GM23248 (cell line): ENCODE measurements around the gene SEPTIN3. TPM values are rescaled to one million over a fixed set of nuclear protein-coding genes. Genes with fewer than 3 reads are reported as not detected.
A peak's percentile ranks its signal among the peaks of the same experiment; 100 is the strongest.
"Not testable (repeated sequence)": the region's sequence is repeated elsewhere in the genome, so short reads cannot be mapped to it uniquely, and the experiment has no call there.

Source experiments
- DNase-seq: peaks from one replicate; pipeline ENCODE4 v3.0.0-alpha.2; 2015
- H2AFZ ChIP-seq: fragments of 200-600 bp; sonication (generic); 2 replicates; pipeline ENCODE4 v1.6.1; 2016; ENCODE audit warnings: antibody characterized with exemption
- H3F3A ChIP-seq: fragments of 200-600 bp; sonication (generic); 2 replicates; pipeline ENCODE4 v1.6.1; 2016; ENCODE audit warnings: mild to moderate bottlenecking, antibody characterized with exemption, mixed run types; ENCODE audit not compliant: insufficient read depth
- H3K27ac ChIP-seq: fragments of 200-600 bp; sonication (generic); 2 replicates; pipeline ENCODE4 v1.5.1; 2016; ENCODE audit warnings: mild to moderate bottlenecking
- H3K27me3 ChIP-seq: fragments of 200-600 bp; sonication (generic); replicated peaks from 2 replicates; pipeline ENCODE4 v1.6.1; 2016; ENCODE audit warnings: mild to moderate bottlenecking; ENCODE audit not compliant: insufficient read depth
- H3K36me3 ChIP-seq: fragments of 200-600 bp; sonication (generic); 2 replicates; pipeline ENCODE4 v1.6.1; 2016; ENCODE audit warnings: low read depth, mild to moderate bottlenecking
- H3K4me1 ChIP-seq: fragments of 200-600 bp; sonication (generic); 2 replicates; pipeline ENCODE4 v1.6.1; 2016; ENCODE audit warnings: mild to moderate bottlenecking; ENCODE audit not compliant: insufficient read depth
- H3K4me2 ChIP-seq: fragments of 200-600 bp; sonication (generic); one replicate; pipeline ENCODE4 v1.6.1; 2016; ENCODE audit warnings: mild to moderate bottlenecking; ENCODE audit not compliant: unreplicated experiment
- H3K4me3 ChIP-seq: fragments of 200-600 bp; sonication (generic); 2 replicates; pipeline ENCODE4 v1.5.1; 2016; ENCODE audit warnings: mild to moderate bottlenecking
- H3K79me2 ChIP-seq: fragments of 200-600 bp; sonication (generic); 2 replicates; pipeline ENCODE4 v1.6.1; 2016; ENCODE audit warnings: mild to moderate bottlenecking; ENCODE audit not compliant: insufficient read depth
- H3K9ac ChIP-seq: fragments of 200-600 bp; sonication (generic); 2 replicates; pipeline ENCODE4 v1.6.1; 2016; ENCODE audit warnings: mild to moderate bottlenecking
- H3K9me2 ChIP-seq: fragments of 200-600 bp; sonication (generic); 2 replicates; pipeline ENCODE4 v1.6.1; 2016; ENCODE audit warnings: mixed run types, mild to moderate bottlenecking, moderate library complexity; ENCODE audit not compliant: insufficient read depth
- H3K9me3 ChIP-seq: fragments of 200-600 bp; sonication (generic); one replicate; pipeline ENCODE4 v1.6.1; 2017; ENCODE audit warnings: low read depth
- H4K20me1 ChIP-seq: fragments of 200-600 bp; sonication (generic); 2 replicates; pipeline ENCODE4 v1.6.0; 2016; ENCODE audit not compliant: insufficient read depth
- EZH2 ChIP-seq: fragments of 200-600 bp; sonication (generic); IDR thresholded peaks from 2 replicates; pipeline ENCODE4 v1.6.1; 2018; ENCODE audit warnings: antibody characterized with exemption, mild to moderate bottlenecking; ENCODE audit not compliant: insufficient read depth, poor library complexity, severe bottlenecking
- EZH2phosphoT487 ChIP-seq: fragments of 200-600 bp; sonication (generic); IDR thresholded peaks from 2 replicates; pipeline ENCODE4 v1.6.1; 2018; ENCODE audit warnings: antibody characterized with exemption, moderate library complexity, mild to moderate bottlenecking, low read depth; ENCODE audit not compliant: insufficient read depth
- WGBS, 2 experiments: methylation state at CpG; one replicate each; pipeline ENCODE4 v1.1.6; 2015 to 2017; ENCODE audit warnings: low lambda C conversion rate in 2 of 2, low coverage in 1 of 2; ENCODE audit errors: missing lambda C conversion rate in 2 of 2; 5-methylcytosine and 5-hydroxymethylcytosine counted together
- in situ Hi-C: fragments of 300-500 bp; cut with MboI; formaldehyde crosslinking; loops from 2 replicates; pipeline ENCODE4 v1.15.0; 2020
- polyA plus RNA-seq: library from polyadenylated mRNA; unstranded; fragments of >200 nt; fragmentation: Nextera tagmentation; extraction: Ambion mirVana; gene quantifications from 2 replicates; pipeline ENCODE4 v1.2.1, GENCODE V29; 2016
- total RNA-seq: library from RNA; depleted of rRNA; stranded (reverse); fragments of >200 nt; shearing (Covaris generic); gene quantifications from 2 replicates; pipeline ENCODE4 v1.2.3, GENCODE V29; 2014

The SEPTIN3 gene
- total and polyA plus RNA-seq, 2 experiments from 2014 or later, result 0.06 TPM; not detected in 1

DNA sequence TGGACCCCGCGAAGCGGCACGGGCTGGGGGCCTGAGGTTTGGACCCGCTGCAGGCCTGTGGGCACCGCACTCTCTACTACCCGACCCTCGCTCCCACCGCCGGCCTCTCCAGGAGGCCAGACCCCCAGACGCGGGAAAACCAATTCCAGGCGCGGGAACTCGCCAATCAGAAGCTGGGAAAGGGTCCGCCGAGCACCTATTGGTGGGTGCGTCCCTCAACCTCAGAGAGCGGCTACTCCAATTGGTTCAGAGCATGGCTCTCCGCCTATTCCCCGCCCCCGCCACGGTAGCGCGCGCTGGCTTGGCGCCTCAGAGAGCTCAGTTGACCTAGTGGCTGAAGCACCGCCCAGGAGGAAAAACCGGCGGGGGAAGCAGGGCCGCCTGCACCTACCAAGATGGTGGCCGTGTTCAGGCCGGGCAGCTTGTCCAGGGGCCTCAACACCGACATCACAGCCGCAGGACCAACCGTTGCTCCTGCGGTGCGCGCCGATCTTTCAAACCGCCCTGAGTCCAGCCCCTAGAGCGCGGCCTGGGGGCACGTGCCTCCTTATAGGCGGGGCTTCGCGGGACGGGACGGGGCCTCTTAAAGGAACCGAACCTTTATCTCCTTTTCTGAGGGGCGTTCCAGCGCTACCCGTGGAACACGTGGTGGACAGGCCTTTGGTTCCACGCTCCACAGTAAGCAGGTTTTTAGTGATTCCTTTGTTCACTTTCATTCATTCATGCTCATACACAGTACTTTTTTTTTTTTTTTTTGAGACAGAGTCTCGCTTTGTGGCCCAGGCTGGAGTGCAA lies 22.4 kb upstream of the SEPTIN3 start, which contains the start of gene CENPM:
TSS of gene CENPM (minus strand) at position 524 of the 795 bp plus-strand sequence. CDS start at position 448, 76 bp downstream.
- Histone ChIP-seq H4K20me1 (no peaks in the 10 kb centered on the region), H3F3A (peaks cover 3% of the 10 kb centered on the region), H3K79me2 (peaks cover 10% of the 10 kb centered on the region; the same call in 1 of the 2 replicates), H3K4me3 (peak within 1 kb of the TSS; percentile 81), H3K27ac (0 out of 2 replicates have a peak within 1 kb of the TSS, but pooled peaks have one; percentile 6), H2AFZ (peak within 1 kb of the TSS; percentile 91), H3K4me1 (peaks cover 7% of the 10 kb centered on the region), H3K9me2 (no peaks in the 10 kb centered on the region), H3K9ac (peak within 1 kb of the TSS; percentile 76), H3K4me2 (peak within 1 kb of the TSS; percentile 96), H3K9me3 (no peaks in the 10 kb centered on the region), H3K27me3 (no peaks in the 10 kb centered on the region), H3K36me3 (no peaks in the 10 kb centered on the region)
- in situ Hi-C loops, result loop anchor here (10.0 kb wide), 1 partner anchor 252 kb away; the partner anchor contains the start of gene MEI1
- WGBS, 2 experiments, result 1 to 2% methylated on average over 46 to 51 of the region's 56 CpGs
- no peak for TF ChIP-seq EZH2phosphoT487
- TF ChIP-seq EZH2, result no peak
- peak; percentile 97 for DNase-seq

DNA sequence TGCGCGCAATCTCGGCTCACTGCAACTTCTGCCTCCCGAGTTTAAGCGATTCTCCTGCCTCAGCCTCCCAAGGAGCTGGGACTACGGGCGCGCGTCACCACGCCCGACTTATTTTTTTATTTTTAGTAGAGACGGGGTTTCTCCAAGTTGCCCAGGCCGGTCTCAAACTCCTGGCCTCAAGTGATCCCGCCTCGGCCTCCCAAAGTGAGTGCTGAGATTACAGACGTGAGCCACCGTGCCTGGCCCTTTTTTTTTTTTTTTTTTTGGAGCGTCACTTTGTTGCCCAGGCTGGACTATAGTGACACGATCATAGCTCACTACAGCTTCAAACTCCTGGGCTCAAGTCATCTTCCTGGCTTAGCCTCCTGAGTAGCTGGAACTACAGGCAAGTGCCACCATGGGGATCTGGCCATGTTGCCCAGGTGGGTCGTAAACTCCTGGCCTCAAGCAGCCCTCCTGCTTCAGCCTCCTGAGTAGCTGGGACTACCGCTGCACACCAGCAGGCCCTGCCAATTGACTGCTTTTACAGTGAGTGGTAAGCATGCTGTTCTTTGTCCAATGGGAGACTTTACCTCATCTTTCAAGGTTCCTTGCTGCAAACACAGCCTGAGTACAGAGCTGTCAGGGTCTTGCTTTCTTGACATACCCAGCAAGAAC lies 21.7 kb upstream of the SEPTIN3 start:
- TF ChIP-seq EZH2 (no peak), EZH2phosphoT487 (no peak)
- H3F3A ChIP-seq, result no peaks in the 10 kb centered on the region
- peak overlapping the region; percentile 76 for H3K9ac ChIP-seq
- H3K9me2 ChIP-seq, result no peaks in the 10 kb centered on the region
- H3K4me2 ChIP-seq, result peak overlapping the region; percentile 96
- 63 to 68% methylated on average over 18 to 21 of the region's 21 CpGs for WGBS, 2 experiments
- H2AFZ ChIP-seq, result peak overlapping the region; percentile 91
- no peak overlapping the region for H3K27ac ChIP-seq
- in situ Hi-C loops, result loop anchor here (10.0 kb wide), 1 partner anchor 253 kb away; the partner anchor contains the start of gene MEI1
- H3K36me3 ChIP-seq, result no peaks in the 10 kb centered on the region
- peaks cover 10% of the 10 kb centered on the region; the same call in 1 of the 2 replicates for H3K79me2 ChIP-seq
- no peak for DNase-seq
- H3K4me3 ChIP-seq, result peak overlapping the region; percentile 81
- H3K9me3 ChIP-seq, result no peaks in the 10 kb centered on the region
- no peaks in the 10 kb centered on the region for H4K20me1 ChIP-seq
- no peaks in the 10 kb centered on the region for H3K27me3 ChIP-seq
- H3K4me1 ChIP-seq, result peaks cover 7% of the 10 kb centered on the region

DNA sequence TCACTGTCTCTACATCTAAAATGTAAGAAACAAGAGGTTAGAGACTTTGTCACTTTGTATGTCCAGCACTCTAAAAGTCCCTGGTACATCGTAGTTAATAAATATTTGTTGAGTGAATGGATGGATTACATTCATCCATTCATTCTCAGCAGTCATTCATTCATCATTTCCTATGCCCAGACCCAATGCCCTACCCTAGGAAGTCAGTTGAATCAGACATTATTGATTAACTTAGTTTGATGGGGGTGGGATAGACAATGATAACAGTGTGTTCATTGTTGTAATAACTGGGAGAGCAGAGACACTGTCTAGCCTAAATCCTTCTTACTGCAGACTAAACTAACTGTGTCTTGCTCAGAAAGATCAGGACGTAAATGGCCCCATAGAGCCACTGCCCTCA lies 21.1 kb upstream of the SEPTIN3 start:
- Histone ChIP-seq H4K20me1 (no peaks in the 10 kb centered on the region), H3K36me3 (no peaks in the 10 kb centered on the region), H2AFZ (no peak overlapping the region), H3K27ac (no peak overlapping the region), H3K9me2 (no peaks in the 10 kb centered on the region), H3K79me2 (peaks cover 10% of the 10 kb centered on the region; the same call in 1 of the 2 replicates), H3K4me2 (no peak overlapping the region), H3K27me3 (no peaks in the 10 kb centered on the region), H3K9ac (no peak overlapping the region), H3K4me3 (no peak overlapping the region), H3F3A (no peaks in the 10 kb centered on the region), H3K4me1 (peaks cover 7% of the 10 kb centered on the region), H3K9me3 (no peaks in the 10 kb centered on the region)
- WGBS, 2 experiments, result 94 to 95% methylated on average over 2 of the region's 2 CpGs
- in situ Hi-C loops, result loop anchor here (10.0 kb wide), 1 partner anchor 253 kb away; the partner anchor contains the start of gene MEI1
- no peak for DNase-seq
- no peak for TF ChIP-seq EZH2
- no peak for TF ChIP-seq EZH2phosphoT487

DNA sequence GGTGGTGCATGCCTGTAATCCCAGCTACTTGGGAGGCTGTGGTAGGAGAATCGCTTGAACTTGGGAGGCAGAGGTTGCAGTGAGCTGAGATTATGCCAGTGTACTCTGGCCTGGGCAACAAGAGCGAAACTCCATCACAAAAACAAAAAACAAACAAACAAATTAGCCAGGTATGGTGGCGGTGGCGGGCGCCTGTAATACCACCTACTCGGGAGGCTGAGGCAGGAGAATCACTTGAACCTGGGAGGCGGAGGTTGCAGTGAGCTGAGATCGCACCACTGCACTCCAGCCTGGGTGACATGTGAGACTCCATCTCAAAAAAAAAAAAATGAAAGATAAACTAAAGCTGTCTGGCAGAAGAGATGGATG lies 20.3 kb upstream of the SEPTIN3 start:
- not testable (repeated sequence) for H2AFZ ChIP-seq, H3K4me2 ChIP-seq, H3K36me3 ChIP-seq, H3K9me3 ChIP-seq, DNase-seq, H3K9ac ChIP-seq, H3K9me2 ChIP-seq, H3K79me2 ChIP-seq, H3F3A ChIP-seq, H3K4me1 ChIP-seq, H3K27me3 ChIP-seq, H3K4me3 ChIP-seq, H3K27ac ChIP-seq, H4K20me1 ChIP-seq
- WGBS, 2 experiments, result 89 to 94% methylated on average over 7 to 8 of the region's 8 CpGs
- in situ Hi-C loops, result loop anchor here (10.0 kb wide), 1 partner anchor 254 kb away; the partner anchor contains the start of gene MEI1
